DMS153 treated with DMSO at 0.1 percent for 48 hours (cell line): ENCODE data around the gene ARHGAP26.

Experiments
- DNase-seq: peaks from one replicate; lab custom pipeline; 2025; ENCODE audit not compliant: unreplicated experiment; lab: John Stamatoyannopoulos, UW

ARHGAP26 gene

DNA sequence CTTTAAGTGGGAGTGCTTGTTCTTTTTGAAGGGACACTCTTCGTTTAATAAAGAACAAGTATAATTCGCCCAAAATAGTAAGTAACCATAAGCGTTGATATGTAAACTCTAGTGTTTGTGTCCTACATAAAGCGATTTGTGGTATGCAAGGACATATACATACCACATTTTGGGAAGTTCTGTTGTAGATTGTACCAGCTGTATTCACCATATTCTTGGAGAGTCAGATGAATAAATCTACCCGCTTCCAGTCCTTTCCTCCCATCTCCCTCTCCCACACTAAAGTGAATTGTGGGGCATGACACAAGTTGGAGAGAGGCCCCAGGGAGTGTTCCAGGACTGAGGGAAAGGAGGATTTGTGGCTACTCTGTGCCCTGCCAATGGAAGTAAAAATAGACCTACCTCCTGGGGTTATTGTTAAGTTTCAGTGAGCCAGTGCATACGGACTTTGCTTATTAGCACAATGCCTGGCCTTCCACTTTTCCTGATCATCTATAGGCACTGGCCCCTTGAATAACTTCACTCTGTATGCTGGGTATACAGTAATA, 40.6 kb downstream of the ARHGAP26 start:
- no peak for DNase-seq

DNA sequence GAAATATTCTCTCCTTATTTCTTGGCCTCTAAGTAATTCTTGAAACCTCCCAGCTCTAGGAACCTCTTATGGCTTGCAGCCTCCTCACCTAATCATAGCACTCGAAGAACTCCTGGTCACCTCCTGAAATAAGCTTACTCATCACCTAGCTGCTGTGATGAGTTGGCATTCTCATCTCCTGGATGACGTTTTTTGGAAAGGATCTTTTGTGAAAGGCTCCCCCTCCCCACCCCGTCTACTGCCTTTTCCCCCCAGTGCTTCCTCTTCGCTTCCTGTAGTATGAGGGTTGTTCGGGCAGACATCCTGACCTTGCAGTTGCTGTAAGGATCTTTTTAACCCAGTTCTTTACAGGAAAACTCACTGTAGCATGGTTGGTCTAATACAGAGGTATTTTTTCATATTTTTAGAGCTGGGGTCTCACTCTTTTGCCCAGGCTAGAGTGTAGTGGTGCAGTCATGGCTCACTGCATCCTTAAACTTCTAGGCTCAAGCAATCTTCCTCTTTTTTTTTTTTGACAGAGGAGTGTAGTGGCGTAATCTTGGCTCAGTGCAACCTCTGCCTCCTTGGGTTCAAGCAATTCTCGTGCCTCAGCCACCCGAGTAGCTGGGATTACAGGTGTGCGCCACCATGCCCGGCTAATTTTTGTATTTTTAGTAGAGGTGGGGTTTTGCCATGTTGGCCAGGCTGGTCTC, 41.8 kb downstream of the ARHGAP26 start:
- DNase-seq: no peak

GRCh38 chr5:142813220-142813619, 43.0 kb downstream of the ARHGAP26 start:
- DNase-seq: no peak

GRCh38 chr5:142814122-142814521, 43.9 kb downstream of the ARHGAP26 start:
- no peak for DNase-seq

DNA sequence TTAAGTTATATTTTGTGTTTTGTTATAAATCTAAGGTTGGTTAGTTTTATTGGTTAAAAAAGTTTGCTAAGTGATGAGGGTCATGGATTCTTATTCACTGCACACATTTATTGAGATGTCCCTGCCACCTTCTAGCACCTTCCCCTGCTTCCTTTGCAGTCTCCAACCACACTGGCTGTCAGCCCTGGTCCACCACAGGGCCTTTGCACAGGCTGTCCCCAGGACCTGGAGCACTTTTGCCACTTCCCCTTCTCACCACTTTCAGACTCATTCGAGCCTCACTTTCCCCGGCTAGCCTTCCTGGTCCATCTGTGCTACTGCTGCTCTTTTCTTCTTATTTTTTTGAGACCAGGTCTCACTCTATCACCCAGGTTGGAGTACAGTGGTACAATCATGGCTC, 45.3 kb downstream of the ARHGAP26 start:
- no peak for DNase-seq

GRCh38 chr5:142816531-142817430, 46.6 kb downstream of the ARHGAP26 start:
- DNase-seq: no peak

DNA sequence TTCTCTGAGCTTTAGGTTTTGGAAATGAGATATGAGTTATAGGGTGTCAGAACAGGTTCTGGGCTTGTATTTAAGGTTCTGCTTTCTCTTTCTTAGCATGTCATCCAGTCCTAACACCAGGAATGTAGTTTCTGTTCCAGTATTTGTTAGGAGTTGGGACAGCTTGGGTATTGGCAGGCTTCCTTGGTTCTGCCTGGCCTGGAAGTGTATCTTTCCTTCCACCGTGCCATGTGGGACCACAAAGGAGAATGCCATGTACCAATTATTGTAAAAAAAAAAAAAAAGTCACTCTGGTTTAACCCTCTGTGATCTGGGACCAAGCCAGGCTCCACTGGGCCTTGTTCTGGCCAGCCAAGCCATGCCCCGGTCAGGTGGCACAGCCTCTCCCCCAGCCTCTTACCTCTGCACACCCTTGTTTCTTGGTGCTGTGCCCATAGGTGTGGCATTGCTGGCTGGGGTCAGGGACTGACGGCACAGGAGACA, 47.8 kb downstream of the ARHGAP26 start:
- DNase-seq: no peak

- no peak for DNase-seq
Observed at GRCh38 chr5:142819292-142819691, 49.1 kb downstream of the ARHGAP26 start.

DNA sequence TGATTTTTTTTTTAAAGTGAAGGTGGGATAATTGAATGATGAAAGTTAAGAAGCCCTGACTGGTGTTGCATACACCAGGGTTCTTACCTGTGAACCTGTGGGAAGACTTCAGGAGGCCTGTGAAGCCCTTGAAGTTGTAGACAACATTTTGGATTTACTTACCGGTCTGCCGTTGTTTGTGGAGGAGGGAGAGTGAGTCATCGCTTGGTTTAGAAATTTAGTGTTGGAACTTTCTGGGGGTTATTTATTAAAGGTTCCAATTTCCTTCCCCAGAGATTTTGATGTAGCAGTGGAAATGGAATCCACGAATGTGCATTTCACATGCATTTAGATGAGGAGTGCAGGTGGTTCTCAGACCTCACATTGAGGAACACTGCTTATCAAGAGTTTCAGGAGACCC, 49.6 kb downstream of the ARHGAP26 start:
- no peak for DNase-seq

GRCh38 chr5:142820447-142820846, 50.3 kb downstream of the ARHGAP26 start:
- DNase-seq: no peak

GRCh38 chr5:142821034-142821732, 51.0 kb downstream of the ARHGAP26 start:
- no peak for DNase-seq

GRCh38 chr5:142821733-142822487, 51.7 kb downstream of the ARHGAP26 start:
- DNase-seq: no peak

- DNase-seq: no peak
Observed at GRCh38 chr5:142823126-142823525, 52.9 kb downstream of the ARHGAP26 start.

- DNase-seq: no peak
Observed at GRCh38 chr5:142823806-142824205, 53.6 kb downstream of the ARHGAP26 start.

DNA sequence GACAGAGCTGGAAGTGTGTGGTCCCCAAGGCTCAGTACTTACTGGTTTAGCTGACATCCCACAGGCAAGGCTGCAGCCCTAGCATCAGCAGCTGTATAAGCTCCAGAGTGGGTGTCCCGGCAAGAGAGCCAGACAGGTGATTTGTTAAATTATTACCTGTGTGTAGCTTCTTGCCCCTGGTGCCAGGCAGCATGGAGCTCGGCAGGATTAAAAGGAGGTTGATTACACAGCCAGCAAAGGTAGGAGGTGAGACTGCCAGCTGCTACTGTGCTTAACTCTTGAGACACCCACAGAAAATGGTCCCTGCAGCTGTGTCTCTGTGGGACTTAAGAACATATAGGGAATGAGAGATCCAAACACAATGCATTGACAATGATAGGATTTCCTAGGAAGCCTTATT, 54.2 kb downstream of the ARHGAP26 start:
- DNase-seq: no peak

GRCh38 chr5:142825378-142826089, 55.4 kb downstream of the ARHGAP26 start:
- no peak for DNase-seq

GRCh38 chr5:142826093-142826492, 55.9 kb downstream of the ARHGAP26 start:
- DNase-seq: no peak

GRCh38 chr5:142826741-142827492, 56.7 kb downstream of the ARHGAP26 start:
- no peak for DNase-seq

DNA sequence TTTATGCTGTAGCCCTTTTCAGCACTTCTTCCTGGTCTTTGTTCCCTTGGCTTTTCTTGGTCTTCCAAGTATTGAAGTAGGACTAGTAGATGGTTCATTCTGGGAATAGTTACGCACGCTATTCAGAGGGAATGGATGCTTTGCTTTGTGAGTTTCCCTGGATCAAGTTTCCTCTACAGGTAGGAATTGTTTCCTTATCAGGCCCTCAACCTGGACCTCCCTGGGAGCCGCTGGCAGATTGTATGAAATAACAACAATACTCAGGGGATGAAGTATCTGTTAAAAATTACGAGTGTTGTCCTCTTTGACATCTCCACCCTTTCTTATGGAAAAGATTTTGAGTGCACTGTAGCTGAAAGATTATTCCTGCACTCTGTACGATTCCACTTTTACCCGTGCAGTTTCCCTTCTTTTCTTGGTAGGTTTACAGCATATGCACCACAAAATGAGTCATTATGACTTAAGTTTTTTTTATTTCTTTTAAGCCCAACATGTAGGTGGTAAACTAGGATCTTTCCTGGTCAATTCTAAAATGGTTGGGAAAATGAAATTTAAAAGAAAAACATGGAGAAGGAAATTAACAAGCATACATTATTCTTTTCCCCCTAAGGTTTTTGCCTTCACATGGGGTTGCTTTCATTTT, 57.9 kb downstream of the ARHGAP26 start:
- no peak for DNase-seq
